AG04450 (cell line): ENCODE results near the gene TMEM140. TPM values are rescaled to one million over a fixed set of nuclear protein-coding genes. Genes with fewer than 3 reads are reported as not detected.

Experiments
- CTCF ChIA-PET: fragments of 300-600, 350-600 bp; formaldehyde crosslinking; extraction: SDS; loops from one replicate; lab custom pipeline; 2022; ENCODE audit warnings: antibody characterized with exemption, inconsistent platforms; lab: Charles Lee
- POLR2A ChIA-PET: fragments of 350-600 bp; formaldehyde crosslinking; extraction: SDS; loops from one replicate; lab custom pipeline; 2021; ENCODE audit warnings: antibody characterized with exemption, inconsistent platforms; lab: Yijun Ruan, JAX
- DNase-seq: peaks from one replicate; pipeline ENCODE4 v3.0.0-alpha.2; 2011; ENCODE audit warnings: low read depth, low spot score
- H3K27ac ChIP-seq: one replicate; pipeline ENCODE4 v1.5.1; 2012; ENCODE audit warnings: low read depth, low read length, control low read depth
- H3K27me3 ChIP-seq: one replicate; pipeline ENCODE4 v1.6.0; 2012; ENCODE audit warnings: low read length; ENCODE audit not compliant: control insufficient read depth, insufficient read depth
- H3K4me3 ChIP-seq: 2 replicates; pipeline ENCODE4 v1.5.1; 2011; ENCODE audit warnings: mild to moderate bottlenecking, low read depth, low read length, control low read depth
- H3K9me3 ChIP-seq: 2 replicates; pipeline ENCODE4 v1.5.1; 2012; ENCODE audit warnings: low read length; ENCODE audit not compliant: control insufficient read depth, insufficient read depth
- CTCF ChIP-seq: IDR thresholded peaks from 2 replicates; pipeline ENCODE4 v1.5.1; 2011; ENCODE audit warnings: low read depth, low read length, control low read depth, inconsistent platforms
- polyA plus RNA-seq: library from polyadenylated mRNA; depleted of rRNA; stranded (reverse); fragments of >200 nt; gene quantifications from 2 replicates; pipeline ENCODE4 v1.2.3, GENCODE V29; 2011

Gene TMEM140
- polyA plus RNA-seq, 1 experiment, result 1.0 TPM

GRCh38 chr7:135194494-135195095 lies 46.7 kb downstream of the TMEM140 start:
- POLR2A ChIA-PET, result interaction anchor here (0.7 to 1.1 kb wide), 3 partner anchors 10 to 34 kb away, joined by 3 to 4 read pairs (median 3); no protein-coding TSS in a partner anchor
- DNase-seq, result no peak
- Histone ChIP-seq H3K27me3 (no peaks in the 10 kb centered on the region), H3K4me3 (no peak overlapping the region), H3K9me3 (no peaks in the 10 kb centered on the region), H3K27ac (peak overlapping the region; percentile 78)
- CTCF ChIA-PET, result no interaction called here
- TF ChIP-seq CTCF, result no peak

GRCh38 chr7:135195156-135195555 lies 47.3 kb downstream of the TMEM140 start:
- TF ChIP-seq CTCF, result no peak
- no peak for DNase-seq
- no peaks in the 10 kb centered on the region for H3K9me3 ChIP-seq
- H3K27me3 ChIP-seq, result no peaks in the 10 kb centered on the region
- no peak overlapping the region for H3K27ac ChIP-seq
- CTCF ChIA-PET, result no interaction called here
- POLR2A ChIA-PET, result no interaction called here
- no peak overlapping the region for H3K4me3 ChIP-seq

GRCh38 chr7:135195968-135196629 lies 48.2 kb downstream of the TMEM140 start:
- Histone ChIP-seq H3K4me3 (no peak overlapping the region), H3K27me3 (no peaks in the 10 kb centered on the region), H3K27ac (no peak overlapping the region), H3K9me3 (no peaks in the 10 kb centered on the region)
- TF ChIP-seq CTCF, result no peak
- DNase-seq, result no peak
- CTCF ChIA-PET, result no interaction called here
- POLR2A ChIA-PET, result no interaction called here

GRCh38 chr7:135197343-135197742 lies 49.5 kb downstream of the TMEM140 start:
- no peak for DNase-seq
- Histone ChIP-seq H3K27ac (no peak overlapping the region), H3K4me3 (no peak overlapping the region), H3K27me3 (no peaks in the 10 kb centered on the region), H3K9me3 (no peaks in the 10 kb centered on the region)
- ChIA-PET CTCF (interaction anchor here (0.5 kb wide), 1 partner anchor 77 kb away, joined by 3 read pairs; no protein-coding TSS in a partner anchor), POLR2A (no interaction called here)
- TF ChIP-seq CTCF, result no peak

GRCh38 chr7:135197906-135198655 lies 50.2 kb downstream of the TMEM140 start:
- H3K27me3 ChIP-seq, result no peaks in the 10 kb centered on the region
- no peak for DNase-seq
- TF ChIP-seq CTCF, result no peak
- CTCF ChIA-PET, result interaction anchor here (0.5 kb wide), 1 partner anchor 76 kb away, joined by 3 read pairs; no protein-coding TSS in a partner anchor
- H3K27ac ChIP-seq, result no peak overlapping the region
- POLR2A ChIA-PET, result no interaction called here
- H3K4me3 ChIP-seq, result no peak overlapping the region
- H3K9me3 ChIP-seq, result no peaks in the 10 kb centered on the region
